Measurements from ENCODE around the gene PI4K2A.

The PI4K2A gene

GRCh38 chr10:97607095-97607636 lies 33.3 kb upstream of the PI4K2A start:
- TF ChIP-seq CTCF (IDR thresholded peaks at IDR 0.05; ENCODE audit: insufficient read depth, low read length, poor library complexity, severe bottlenecking) = no peak
- no peak for TF ChIP-seq EZH2phosphoT487 (conservative IDR thresholded peaks at IDR 0.05; ENCODE audit: low read length)
- Histone ChIP-seq H3K9me2 (replicated peaks; ENCODE audit: insufficient read depth, low read length) (no peaks in the 10 kb centered on the region), H2AFZ (ENCODE audit: low read depth, low read length, severe bottlenecking) (no peak overlapping the region), H3K36me3 (ENCODE audit: low read length) (no peaks in the 10 kb centered on the region), H3F3A (ENCODE audit: insufficient read depth) (no peaks in the 10 kb centered on the region; the same call in 1 of the 2 replicates), H3K79me2 (ENCODE audit: insufficient read depth, low read length) (no peaks in the 10 kb centered on the region), H3K4me2 (ENCODE audit: low read depth, low read length, poor library complexity, severe bottlenecking) (no peak overlapping the region), H3K4me3 (ENCODE audit: insufficient read depth, low read length, poor library complexity, severe bottlenecking) (no peak overlapping the region), H3K9ac (ENCODE audit: low read length) (no peak overlapping the region), H3K27me3 (ENCODE audit: low read length) (no peaks in the 10 kb centered on the region), H4K20me1 (ENCODE audit: low read depth, low read length) (no peaks in the 10 kb centered on the region), H3K27ac (ENCODE audit: low read depth, low read length) (no peak overlapping the region), H3K9me3 (ENCODE audit: insufficient read depth, low read length) (no peaks in the 10 kb centered on the region)

GRCh38 chr10:97608991-97609561 lies 31.4 kb upstream of the PI4K2A start:
- H3K9ac ChIP-seq (ENCODE audit: low read length) = no peak overlapping the region
- no peaks in the 10 kb centered on the region; the same call in 1 of the 2 replicates for H3F3A ChIP-seq (ENCODE audit: insufficient read depth)
- no peak overlapping the region for H3K4me2 ChIP-seq (ENCODE audit: low read depth, low read length, poor library complexity, severe bottlenecking)
- TF ChIP-seq CTCF (IDR thresholded peaks at IDR 0.05; ENCODE audit: insufficient read depth, low read length, poor library complexity, severe bottlenecking) (no peak), EZH2phosphoT487 (conservative IDR thresholded peaks at IDR 0.05; ENCODE audit: low read length) (no peak)
- no peaks in the 10 kb centered on the region for H3K79me2 ChIP-seq (ENCODE audit: insufficient read depth, low read length)
- no peaks in the 10 kb centered on the region for H3K27me3 ChIP-seq (ENCODE audit: low read length)
- no peak overlapping the region for H3K27ac ChIP-seq (ENCODE audit: low read depth, low read length)
- H2AFZ ChIP-seq (ENCODE audit: low read depth, low read length, severe bottlenecking) = no peak overlapping the region
- no peak overlapping the region for H3K4me3 ChIP-seq (ENCODE audit: insufficient read depth, low read length, poor library complexity, severe bottlenecking)
- no peaks in the 10 kb centered on the region for H3K9me2 ChIP-seq (replicated peaks; ENCODE audit: insufficient read depth, low read length)
- no peaks in the 10 kb centered on the region for H3K9me3 ChIP-seq (ENCODE audit: insufficient read depth, low read length)
- no peaks in the 10 kb centered on the region for H3K36me3 ChIP-seq (ENCODE audit: low read length)
- H4K20me1 ChIP-seq (ENCODE audit: low read depth, low read length) = no peaks in the 10 kb centered on the region

- no peaks in the 10 kb centered on the region for H3F3A ChIP-seq (ENCODE audit: insufficient read depth)
- no peaks in the 10 kb centered on the region for H3K9me3 ChIP-seq (ENCODE audit: insufficient read depth, low read length)
- no peak overlapping the region for H3K4me2 ChIP-seq (ENCODE audit: low read depth, low read length, poor library complexity, severe bottlenecking)
- no peaks in the 10 kb centered on the region for H3K79me2 ChIP-seq (ENCODE audit: insufficient read depth, low read length)
- no peak overlapping the region for H3K9ac ChIP-seq (ENCODE audit: low read length)
- no peaks in the 10 kb centered on the region for H4K20me1 ChIP-seq (ENCODE audit: low read depth, low read length)
- no peak overlapping the region for H3K27ac ChIP-seq (ENCODE audit: low read depth, low read length)
- no peak overlapping the region for H3K4me3 ChIP-seq (ENCODE audit: insufficient read depth, low read length, poor library complexity, severe bottlenecking)
- no peaks in the 10 kb centered on the region for H3K9me2 ChIP-seq (replicated peaks; ENCODE audit: insufficient read depth, low read length)
- no peaks in the 10 kb centered on the region for H3K36me3 ChIP-seq (ENCODE audit: low read length)
- H2AFZ ChIP-seq (ENCODE audit: low read depth, low read length, severe bottlenecking) = no peak overlapping the region
- H3K27me3 ChIP-seq (ENCODE audit: low read length) = no peaks in the 10 kb centered on the region
- TF ChIP-seq CTCF (IDR thresholded peaks at IDR 0.05; ENCODE audit: insufficient read depth, low read length, poor library complexity, severe bottlenecking) (no peak), EZH2phosphoT487 (conservative IDR thresholded peaks at IDR 0.05; ENCODE audit: low read length) (no peak)
Measured at GRCh38 chr10:97611473-97611872, 29.0 kb upstream of the PI4K2A start.
